HG03039 (cell line): ENCODE data around the gene FUCA1.
"Not testable (repeated sequence)": the region's sequence is repeated elsewhere in the genome, so short reads cannot be mapped to it uniquely, and the experiment has no call there.

Experiments
- ATAC-seq: cut with Tn5 transposase; IDR thresholded peaks from one replicate; pipeline ENCODE4 v1.9.1; 2021; ENCODE audit warnings: mild to moderate bottlenecking, moderate library complexity; ENCODE audit not compliant: unreplicated experiment

FUCA1 gene

DNA sequence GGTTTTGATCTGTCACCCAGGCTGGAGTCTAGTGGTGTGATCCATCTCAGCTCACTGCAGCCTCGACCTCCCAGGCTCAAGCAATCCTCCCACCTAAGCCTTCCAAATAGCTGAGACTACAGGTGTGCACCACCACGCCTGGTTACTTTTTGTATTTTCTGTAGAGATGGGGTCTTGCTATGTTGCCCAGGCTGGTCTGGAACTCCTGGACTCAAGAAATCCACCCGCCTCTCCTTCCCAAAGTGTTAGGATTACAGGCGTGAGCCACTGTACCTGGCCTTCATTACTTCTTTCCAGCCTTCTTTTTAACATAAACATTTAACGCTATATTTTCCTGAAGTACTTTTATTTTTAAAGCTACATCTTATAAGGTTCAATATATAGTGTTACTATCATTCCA lies 24.4 kb downstream of the FUCA1 start:
- no peak for ATAC-seq

DNA sequence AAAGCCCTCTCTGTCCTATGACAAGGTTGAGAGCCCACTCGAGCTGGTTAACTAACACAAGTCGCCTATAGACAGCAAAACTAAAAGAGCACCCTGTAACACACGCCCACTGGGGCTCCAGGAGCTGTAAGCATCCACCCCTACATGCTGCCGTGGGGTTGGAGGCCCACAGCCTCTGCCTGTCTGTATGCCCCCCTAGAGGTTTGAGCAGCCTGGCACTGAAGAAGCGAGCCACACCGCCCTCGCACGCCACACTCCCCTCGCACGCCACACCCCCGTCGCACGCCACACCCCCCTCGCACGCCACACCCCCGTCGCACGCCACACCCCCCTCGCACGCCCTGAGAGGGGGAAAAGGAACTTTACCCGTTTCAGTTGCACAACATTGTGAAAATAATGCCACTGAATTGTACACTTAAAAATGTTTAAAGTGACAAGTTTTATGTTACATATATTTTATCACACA lies 29.7 kb downstream of the FUCA1 start:
- no peak for ATAC-seq

DNA sequence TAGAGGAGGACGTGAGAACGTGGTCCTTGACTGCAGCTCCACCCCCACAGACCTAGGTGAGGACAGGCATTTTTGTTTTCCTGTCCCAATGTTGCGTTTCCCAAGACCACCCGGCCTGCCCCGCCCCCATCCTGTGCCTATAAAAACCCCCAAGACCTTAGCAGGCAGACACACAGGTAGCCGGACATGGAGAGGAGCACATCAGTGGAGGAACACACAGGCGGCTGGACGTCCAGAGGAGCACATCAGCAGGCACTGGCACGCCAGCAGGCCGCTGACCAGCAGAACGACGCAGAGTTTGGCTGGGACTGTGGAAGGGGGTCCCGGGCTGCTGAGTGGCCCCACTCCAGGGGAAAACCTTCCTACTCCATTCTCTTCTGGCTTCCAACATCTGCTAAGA lies 30.2 kb downstream of the FUCA1 start:
- ATAC-seq: no peak

DNA sequence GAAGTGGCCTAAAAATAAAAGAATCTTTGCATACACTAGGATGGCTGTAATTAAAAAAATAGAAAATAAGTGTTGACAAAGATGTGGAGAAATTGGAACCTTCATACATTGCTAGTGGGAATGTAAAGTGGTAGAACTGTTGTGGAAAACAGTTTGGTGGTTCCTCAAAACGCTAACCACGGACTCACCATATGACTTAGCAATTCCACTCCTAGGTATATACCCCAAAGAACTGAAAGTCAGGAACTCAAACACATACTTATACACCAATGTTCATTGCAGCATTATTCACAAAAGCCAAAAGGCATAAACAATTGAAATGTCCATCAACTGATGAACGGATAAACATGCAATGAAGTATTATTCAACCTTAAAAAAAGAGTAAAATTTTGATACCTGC lies 32.1 kb downstream of the FUCA1 start:
- ATAC-seq: no peak

DNA sequence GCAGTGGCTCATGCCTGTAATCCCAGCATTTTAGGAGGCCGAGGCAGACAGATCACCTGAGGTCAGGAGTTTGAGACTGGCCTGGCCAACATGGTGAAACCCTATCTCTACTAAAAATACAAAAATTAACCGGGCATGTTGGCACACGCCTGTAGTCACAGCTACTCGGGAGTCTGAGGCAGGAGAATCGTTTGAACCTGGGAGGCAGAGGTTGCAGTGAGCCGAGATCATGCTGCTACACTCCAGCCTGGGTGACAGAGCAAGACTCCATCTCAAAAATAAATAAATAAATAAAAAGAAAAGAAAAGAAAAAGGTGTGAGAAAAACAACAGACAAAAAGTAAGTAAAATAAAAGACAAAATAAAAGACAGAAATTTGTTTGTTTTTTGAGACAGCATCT lies 33.9 kb downstream of the FUCA1 start:
- not testable (repeated sequence) for ATAC-seq

DNA sequence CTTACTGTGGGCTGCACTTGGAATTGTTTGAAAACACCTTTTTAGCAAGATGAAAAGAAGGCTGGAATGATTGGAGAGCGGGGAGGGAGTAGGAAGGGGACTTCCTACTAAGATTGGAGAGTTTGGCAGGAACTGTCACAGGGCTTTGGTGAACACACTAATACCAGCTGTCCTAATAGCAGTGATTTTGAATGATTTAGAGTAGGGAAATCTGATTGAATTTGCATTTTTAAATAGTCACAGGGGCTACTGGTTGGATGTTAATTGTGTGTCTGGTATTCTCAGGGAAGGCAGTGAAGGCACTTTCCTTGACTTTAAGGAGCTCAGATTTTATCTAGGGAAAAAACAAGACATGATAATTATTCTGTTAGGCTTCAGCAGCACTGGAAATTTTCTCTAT lies 40.4 kb downstream of the FUCA1 start:
- no peak for ATAC-seq

DNA sequence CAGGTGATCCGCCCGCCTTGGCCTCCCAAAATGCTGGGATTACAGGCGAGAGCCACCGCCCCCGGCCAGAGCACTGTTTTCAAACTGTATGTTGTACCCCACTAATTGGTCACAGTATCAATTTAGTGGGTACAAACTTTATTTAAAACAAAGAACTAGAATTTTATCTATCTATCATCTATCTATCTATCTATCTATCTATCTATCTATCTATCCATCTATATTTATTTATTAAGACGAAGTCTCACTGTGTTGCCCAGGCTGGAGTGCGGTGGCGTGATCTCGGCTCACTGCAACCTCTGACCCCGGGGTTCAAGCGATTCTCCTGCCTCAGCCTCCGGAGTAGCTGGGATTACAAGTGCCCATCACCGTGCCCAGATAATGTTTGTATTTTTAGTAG lies 41.5 kb downstream of the FUCA1 start:
- not testable (repeated sequence) for ATAC-seq

DNA sequence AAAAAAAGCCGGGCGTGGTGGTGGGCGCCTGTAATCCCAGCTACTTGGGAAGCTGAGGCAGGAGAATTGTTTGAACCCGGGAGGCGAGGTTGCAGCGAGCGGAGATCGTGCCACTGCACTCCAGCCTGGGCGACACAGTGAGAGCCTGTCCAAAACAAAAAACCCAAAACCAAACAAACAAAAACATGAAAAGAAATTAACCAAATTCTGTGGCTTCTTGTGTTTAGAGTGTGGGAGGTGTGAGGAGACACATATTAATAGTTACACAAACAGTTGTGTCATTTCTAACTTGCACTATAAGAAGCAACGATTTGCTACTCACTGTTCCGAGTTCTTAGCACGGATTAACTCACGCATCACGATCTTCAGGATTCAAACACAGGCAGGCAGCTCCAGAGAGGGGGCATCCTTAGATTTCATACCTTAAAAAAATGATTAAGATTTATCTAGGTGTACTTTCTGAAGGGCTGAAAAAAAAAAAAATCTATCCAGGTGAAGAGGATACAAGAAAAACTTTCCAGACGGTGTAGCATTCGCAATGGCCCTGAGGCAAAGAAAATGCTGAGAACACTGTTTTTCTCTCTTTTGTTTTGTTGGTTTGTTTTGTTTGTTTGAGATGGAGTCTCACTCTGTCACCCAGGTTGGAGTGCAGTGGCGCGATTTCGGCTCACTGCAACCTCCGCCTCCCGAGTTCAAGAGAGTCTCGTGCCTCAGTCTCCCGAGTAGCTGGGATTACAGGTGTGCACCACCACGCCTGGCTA lies 42.1 kb downstream of the FUCA1 start:
- ATAC-seq: no peak

DNA sequence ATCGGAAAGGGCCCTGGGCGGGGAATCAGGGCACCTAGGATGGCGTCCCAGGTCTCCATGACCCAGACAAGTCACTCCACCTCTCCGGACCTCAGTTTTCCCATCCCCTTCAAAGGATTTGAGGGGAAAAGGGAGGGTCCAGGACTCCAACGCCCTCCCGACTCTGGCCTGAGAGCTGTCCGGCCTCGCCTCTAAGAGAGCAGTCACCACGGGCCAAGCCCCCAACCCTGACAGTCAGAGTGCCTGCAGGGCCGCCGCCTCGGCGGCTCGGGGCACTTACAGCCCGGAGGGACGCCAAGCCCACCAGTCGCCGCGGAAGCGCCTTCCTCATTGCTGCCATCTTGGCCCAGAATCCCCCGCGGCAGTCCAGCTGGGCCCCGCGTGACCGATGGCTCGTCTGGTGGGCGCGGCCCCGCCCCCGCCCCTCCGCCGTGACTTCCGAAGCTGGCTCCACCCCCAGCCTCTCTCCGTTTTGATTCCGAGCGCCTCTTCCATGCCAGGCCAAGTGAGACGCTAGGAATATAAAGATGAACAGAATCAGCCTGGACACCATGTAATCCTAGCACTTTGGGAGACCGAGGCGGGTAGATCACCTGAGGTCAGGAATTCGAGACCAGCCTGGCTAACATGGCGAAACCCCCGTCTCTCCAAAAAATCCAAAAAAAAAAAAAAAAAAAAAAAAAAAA lies 42.9 kb downstream of the FUCA1 start, which contains the start of gene HMGCL:
Gene HMGCL (minus strand): TSS at position 354 of the 686 bp plus-strand sequence. CDS start 14 bp downstream, at position 340.
- ATAC-seq: peak; percentile 87

DNA sequence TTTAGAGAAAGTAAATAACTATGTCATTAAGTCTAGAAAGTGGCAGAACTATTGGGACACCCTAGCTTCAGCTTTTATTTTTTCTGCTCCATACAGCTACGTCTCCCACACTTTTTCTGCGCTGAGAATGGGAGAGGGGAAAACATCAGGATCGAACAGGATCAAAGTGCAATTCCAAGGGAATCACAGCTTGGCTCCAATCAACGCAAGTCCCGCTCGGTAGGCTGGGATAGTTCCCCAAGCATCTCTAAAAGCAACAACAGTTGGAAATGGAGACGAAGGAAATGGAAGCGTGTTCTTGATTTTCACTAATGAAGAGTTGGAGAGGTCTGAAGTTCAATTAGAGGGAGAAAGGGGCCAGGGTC lies 43.4 kb downstream of the FUCA1 start:
- no peak for ATAC-seq

DNA sequence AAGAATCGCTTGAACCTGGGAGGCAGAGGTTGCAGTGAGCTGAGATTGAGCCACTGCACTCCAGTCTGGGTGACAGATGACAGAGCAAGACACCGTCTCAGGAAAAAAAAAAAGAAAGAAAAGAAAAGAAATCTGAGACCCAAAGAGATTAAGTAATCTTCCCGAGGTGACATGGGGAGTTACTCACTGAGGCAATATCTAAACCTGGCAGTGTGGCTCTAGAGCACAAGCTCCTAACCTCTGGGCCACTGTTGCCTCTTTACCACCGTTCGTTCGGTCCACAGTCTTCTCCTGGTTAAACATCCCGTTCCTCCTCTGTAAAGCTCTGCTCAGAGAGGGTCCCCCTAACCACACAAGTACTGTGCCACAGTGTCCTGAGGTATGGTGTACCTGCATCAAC lies 44.3 kb downstream of the FUCA1 start:
- ATAC-seq: no peak

DNA sequence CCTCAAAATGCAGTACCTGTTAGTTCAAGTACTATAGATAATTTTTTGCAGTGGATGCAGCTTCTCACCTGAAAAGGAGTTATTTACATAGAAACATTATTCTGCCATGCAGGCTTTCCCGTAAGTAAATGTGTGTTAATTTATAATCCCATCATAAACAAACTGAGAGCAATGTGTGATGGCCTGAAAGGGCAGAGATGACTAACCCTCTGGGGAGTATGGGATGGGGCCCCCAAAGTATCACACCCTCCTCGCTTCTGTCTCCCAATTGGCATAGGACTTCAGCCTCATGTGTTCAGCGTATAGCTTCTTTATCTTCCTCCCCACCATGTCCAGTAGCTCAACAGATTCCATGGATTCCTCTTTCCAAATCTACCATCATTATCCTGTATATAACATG lies 50.5 kb downstream of the FUCA1 start:
- ATAC-seq: no peak

DNA sequence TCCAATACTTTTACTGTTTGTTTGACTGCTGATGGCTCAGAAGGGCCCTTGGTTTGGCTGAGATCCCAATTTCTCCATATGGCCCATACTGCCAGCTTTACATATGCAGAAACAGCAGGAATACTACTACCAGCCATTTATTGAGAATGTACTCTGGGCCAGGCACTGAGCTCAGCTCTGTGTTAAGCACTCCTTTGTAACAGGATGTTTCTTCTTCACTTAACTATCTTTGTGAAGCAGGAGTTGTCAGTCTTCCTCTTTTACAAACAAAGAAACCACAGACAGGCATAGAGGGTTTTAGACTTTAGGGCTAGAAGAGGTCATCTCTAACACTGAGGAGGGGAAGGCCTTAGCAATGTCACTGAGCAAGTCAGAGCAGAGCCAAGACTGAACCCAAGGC lies 51.2 kb downstream of the FUCA1 start:
- no peak for ATAC-seq

DNA sequence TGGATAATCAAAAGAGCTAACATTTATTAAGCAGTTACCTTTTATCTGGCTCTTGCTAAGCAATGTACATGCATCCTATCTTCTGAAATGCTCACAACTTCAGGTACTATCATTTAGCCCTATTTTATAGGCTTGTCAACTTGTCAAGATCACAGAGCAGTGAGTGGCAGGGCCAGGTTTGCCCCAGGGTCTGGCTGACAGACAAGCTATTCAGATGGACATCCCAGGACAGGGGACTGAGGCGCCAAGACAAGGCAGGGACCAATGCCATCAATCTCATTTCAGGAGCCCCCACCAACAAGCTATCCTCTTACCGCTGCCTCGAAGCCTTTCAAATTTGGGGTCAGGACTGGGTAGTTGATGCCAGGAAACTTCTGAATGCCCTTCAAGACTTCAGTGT lies 51.7 kb downstream of the FUCA1 start:
- ATAC-seq: no peak

DNA sequence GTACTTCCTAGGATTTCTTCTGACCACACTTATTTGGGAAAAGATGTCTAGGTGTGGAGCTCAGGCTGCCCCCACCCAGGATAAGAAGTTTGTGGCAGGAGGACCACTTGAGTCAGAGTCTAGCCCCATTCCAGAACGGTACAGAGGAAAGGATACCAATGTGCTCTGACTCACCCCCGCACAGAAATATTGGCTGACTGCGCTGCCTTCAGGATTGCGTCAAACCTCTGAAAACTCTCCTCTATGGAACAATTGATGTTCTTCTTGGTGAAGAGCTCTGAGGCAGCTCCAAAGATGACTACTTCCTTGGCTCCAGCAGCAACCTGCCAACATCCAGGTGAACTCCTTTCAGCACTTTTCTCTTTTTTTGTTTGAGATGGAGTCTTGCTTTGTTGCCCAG lies 54.1 kb downstream of the FUCA1 start:
- ATAC-seq: no peak

DNA sequence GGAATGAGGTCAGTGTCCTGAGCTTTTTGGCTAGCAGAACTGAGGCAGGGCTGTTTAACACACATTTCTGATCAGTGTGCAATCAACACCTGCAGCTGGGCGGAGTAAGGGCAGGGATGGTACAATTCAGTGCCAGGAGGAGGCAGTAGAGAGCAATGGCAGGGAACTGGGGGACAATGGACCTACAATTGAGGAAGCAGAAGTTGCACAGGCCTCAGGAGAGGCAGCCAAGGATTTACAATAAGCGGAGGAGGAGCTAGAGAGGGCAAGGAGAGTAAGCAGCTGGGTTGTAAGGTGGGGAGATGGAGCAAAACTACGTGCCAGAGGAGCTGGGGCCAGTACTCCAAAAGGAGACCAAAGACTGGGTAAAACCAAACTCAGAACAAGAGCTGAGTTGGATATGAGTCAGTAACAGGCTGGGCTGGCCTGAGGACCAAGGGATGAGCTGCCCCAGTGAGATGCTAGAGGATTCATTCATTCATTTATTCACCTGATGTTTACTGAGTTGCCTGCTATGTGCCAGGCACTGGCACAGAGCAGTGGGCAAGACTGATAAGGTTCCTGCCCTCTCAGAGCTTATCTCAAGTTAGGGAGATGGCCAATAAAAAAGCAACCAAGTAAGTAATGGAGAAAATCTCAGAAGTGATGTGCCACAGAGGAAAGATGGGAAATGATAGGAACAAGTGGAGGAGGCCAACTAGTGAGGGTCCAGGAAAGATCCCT lies 57.1 kb downstream of the FUCA1 start:
- no peak for ATAC-seq

DNA sequence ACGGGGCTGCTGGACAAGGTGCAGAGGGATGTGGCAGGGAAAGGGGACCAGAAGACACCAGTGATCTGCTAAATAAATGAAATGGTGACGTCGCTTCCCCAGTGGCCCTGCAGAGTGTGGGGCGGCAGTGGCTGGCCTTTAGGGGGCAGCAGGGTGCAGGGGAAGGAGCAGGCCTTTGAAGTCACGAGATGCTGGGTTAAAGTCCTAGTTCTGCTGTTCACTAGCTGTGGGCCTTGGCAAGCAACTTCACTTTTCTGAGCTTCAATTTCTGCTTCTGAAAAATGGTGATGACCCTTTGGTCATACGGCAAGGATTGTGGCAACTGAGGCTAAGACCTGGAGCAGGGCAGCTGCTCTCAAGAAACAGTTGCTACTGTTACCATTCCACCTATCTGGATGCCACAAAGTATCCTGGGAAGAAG lies 58.3 kb downstream of the FUCA1 start:
- no peak for ATAC-seq

DNA sequence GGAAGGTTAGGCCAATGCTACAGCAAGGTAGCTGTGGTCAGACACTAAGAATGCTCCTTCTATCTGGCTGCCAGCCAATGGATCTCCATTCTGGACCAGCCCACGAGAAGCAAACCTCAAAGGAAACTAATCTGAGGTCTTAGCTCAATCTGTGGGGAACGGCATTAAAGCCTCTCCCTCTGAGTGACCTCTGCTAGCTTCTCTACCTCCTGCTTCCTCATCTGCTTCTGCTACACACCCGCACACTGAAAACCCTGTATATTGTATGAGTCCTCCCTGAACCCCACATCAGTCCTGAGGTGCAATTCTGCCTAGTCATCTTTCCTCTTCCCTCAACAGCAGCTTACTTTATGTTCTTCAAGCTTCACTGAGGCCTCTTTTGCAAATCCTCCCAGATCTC lies 60.6 kb downstream of the FUCA1 start:
- no peak for ATAC-seq

DNA sequence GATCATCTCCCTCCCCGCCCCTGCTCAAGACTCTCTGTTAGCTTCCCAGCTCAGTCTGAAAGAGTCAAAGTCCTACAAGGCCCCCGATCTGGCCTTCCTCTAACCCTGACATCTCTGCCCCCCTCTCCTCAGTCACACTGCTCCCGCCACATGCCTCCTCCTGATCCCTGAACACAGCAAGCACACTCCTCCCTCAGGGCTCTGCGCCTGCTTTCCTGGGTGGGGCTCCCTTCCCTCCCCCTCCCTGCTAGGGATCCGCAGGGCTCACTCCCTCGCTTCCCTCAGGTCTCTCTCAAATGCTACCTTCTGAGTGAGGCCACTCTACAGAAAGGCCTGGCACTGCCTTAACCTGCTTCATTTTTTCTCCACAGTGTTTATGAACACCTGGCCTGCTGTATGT lies 61.8 kb downstream of the FUCA1 start:
- no peak for ATAC-seq

DNA sequence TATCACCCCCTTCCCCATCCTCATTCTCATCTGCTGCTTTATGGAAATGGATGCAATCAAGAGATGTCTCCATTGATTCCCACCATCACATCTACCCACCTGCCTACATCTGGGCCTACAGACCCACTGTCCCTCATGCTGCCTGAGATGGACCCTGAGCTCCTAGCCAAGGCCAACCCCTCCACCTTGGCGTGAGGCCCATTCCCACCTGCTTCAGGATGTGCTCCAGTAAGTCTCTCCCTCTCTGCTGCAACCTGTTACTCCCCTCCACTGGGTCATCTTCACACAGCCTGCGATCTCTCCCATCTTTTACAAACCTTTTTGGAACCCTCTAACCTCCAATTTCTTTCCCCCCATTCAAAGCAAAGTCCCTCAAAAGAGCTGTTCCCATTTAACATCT lies 63.1 kb downstream of the FUCA1 start:
- no peak for ATAC-seq

DNA sequence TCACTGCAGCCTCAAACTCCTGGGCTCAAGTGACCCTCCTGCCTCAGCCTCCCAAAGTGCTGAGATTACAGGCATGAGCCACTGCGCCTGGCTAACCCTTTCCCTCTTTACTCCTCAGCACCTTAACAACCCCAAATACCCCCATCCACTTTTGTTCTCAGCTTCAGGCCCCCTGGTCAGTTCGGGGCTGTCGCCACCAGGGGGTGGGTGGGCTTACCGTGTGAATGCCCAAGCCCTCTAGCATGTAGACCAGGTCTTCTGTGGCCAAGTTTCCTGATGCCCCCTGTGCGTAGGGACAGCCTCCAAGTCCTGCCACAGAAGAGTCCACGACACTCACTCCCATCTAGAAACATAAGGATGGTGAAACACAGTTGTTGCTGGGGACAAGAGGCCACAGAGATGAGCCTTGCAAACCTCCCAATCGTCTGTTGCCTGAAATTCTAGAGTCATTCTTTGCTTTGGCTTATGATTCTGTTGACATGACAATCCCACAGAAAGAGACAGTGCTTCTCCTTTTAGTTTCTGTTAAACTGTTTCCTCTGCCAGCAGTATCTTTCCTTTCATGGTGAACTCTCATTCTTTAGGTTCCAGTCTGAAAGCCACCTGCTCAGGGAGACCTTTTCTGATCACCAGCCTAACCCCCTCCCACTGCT lies 63.8 kb downstream of the FUCA1 start:
- no peak for ATAC-seq
